Heart left ventricle (tissue), 16 donors: ENCODE measurements around the gene RFXAP. TPM values are rescaled to one million over a fixed set of nuclear protein-coding genes. Genes with fewer than 3 reads are reported as not detected.
A peak's percentile ranks its signal among the peaks of the same experiment; 100 is the strongest.

Source experiments
- ATAC-seq, 4 donors: fragments of 200-7000 bp; cut with Tn5 transposase; one replicate each; pipeline ENCODE4 v1.9.1; 2020 to 2022; ENCODE audit warnings: moderate library complexity in 4 of 4, mild to moderate bottlenecking in 3 of 4, moderate number of reproducible peaks in 1 of 4
- DNase-seq, 5 donors: peaks; one replicate each; pipeline ENCODE4 v3.0.0-alpha.2; 2020
- H3K27ac ChIP-seq, 12 donors: fragments of 200-600 bp; sonication (generic) in 4 of 12; one replicate each; pipeline versions ENCODE4 v1.5.0 to v1.8.0; 2016 to 2022; ENCODE audit warnings: mild to moderate bottlenecking in 2 of 12
- H3K27me3 ChIP-seq, 9 donors: fragments of 200-600 bp; sonication (generic) in 2 of 9; one replicate each; pipeline versions ENCODE4 v1.5.1 to v1.8.0; 2016 to 2022; ENCODE audit warnings: mild to moderate bottlenecking in 3 of 9
- H3K36me3 ChIP-seq, 9 donors: fragments of 200-600 bp; sonication (generic) in 2 of 9; one replicate each; pipeline versions ENCODE4 v1.5.0 to v1.8.0; 2018 to 2022; ENCODE audit warnings: mild to moderate bottlenecking in 2 of 9
- H3K4me1 ChIP-seq, 12 donors: fragments of 200-600 bp; sonication (generic) in 4 of 12; one replicate each; pipeline versions ENCODE4 v1.5.0 to v1.8.0; 2016 to 2022; ENCODE audit warnings: mild to moderate bottlenecking in 3 of 12
- H3K4me3 ChIP-seq, 12 donors: fragments of 200-600 bp; sonication (generic) in 4 of 12; one replicate each; pipeline versions ENCODE4 v1.5.0 to v1.8.0; 2017 to 2022; ENCODE audit warnings: mild to moderate bottlenecking in 9 of 12, moderate library complexity in 4 of 12
- H3K9me3 ChIP-seq, 12 donors: fragments of 200-600 bp; sonication (generic) in 4 of 12; one replicate each; pipeline versions ENCODE4 v1.5.0 to v1.8.0; 2016 to 2022; ENCODE audit warnings: mild to moderate bottlenecking in 1 of 12
- CTCF ChIP-seq, 12 donors: fragments of 200-600 bp; sonication (generic) in 4 of 12; IDR thresholded peaks; one replicate each; pipeline versions ENCODE4 v1.5.0 to v1.8.0; 2018 to 2022; ENCODE audit warnings: antibody characterized with exemption in 12 of 12, mild to moderate bottlenecking in 5 of 12
- POLR2A ChIP-seq, 2 donors: fragments of 450-650 bp; IDR thresholded peaks; one replicate each; pipeline ENCODE4 v1.6.1; 2017; ENCODE audit warnings: antibody characterized with exemption in 2 of 2, mild to moderate bottlenecking in 2 of 2, moderate library complexity in 2 of 2
- WGBS, 4 donors: extraction: QIAGEN DNeasy Blood & Tissue Kit in 2 of 4; methylation state at CpG; one replicate each; pipeline versions ENCODE4 v1.1.5 to v1.1.7; 2013 to 2018; 5-methylcytosine and 5-hydroxymethylcytosine counted together
- intact Hi-C, 10 donors: fragments of 100-400 bp; cut with DNase I; formaldehyde crosslinking; loops; one replicate each; pipeline versions ENCODE4 v1.11.1 to v1.14.2; 2022
- polyA plus RNA-seq, 2 donors: library from polyadenylated mRNA; stranded (reverse); fragments of 200-250 nt; gene quantifications; one replicate each; pipeline ENCODE4 v1.2.3, GENCODE V29; 2013
- total RNA-seq, 9 donors: library from RNA; depleted of rRNA in 2 of 9; stranded (reverse); fragments of >200 nt in 2 of 9; fragmentation: NEBNext Ultra II Directional in 3 of 9; extraction: Animal tissue kit (Norgen Biotek cat#: 25700) in 3 of 9; gene quantifications; one replicate each; pipeline versions ENCODE4 v1.1.0 to v1.2.4, GENCODE V29; 2016 to 2023
- donor health status: ischemic (EF 13 %, LVEDD 7.1; RV severe dilation, severe dysfunction).
- donor health status: healthy with polysubstance abuse.
- donor health status: DM: no; HTN: yes; CAD: no.
- donor health status: DM: no; HTN: no; CAD: no.
- donor health status: ischemic (EF 25% LVEDD 6.9; RV normal size, moderate dysfunction).
- donor health status: ischemic (EF 25% LVEDD 5.7; RV mildly dilated, moderate dysfunction).
- donor health status: healthy.
- donor health status: DM: yes; HTN: yes; CAD: no.
- donor health status: ischemic (EF 35%, LVEDD 5.7; RV mildly dilated, moderate dysfunction).
- donor health status: nonischemic (EF 11% LVEDD 7.7; RV severe dilation, severe dysfunction).
- donor health status: DM: yes; HTN: yes; CAD: no.
- donor health status: PGD.
- donor health status: ischemic (EF 29% LVEDD 5.4; RV normal size, mild dysfunction).
- donor health status: nonischemic (EF 23%, LVEDD 6.1; RV moderate dilation, normal function).

RFXAP gene
- total and polyA plus RNA-seq, 11 donors = 1.0 to 5.2 (median 3.6) TPM

DNA sequence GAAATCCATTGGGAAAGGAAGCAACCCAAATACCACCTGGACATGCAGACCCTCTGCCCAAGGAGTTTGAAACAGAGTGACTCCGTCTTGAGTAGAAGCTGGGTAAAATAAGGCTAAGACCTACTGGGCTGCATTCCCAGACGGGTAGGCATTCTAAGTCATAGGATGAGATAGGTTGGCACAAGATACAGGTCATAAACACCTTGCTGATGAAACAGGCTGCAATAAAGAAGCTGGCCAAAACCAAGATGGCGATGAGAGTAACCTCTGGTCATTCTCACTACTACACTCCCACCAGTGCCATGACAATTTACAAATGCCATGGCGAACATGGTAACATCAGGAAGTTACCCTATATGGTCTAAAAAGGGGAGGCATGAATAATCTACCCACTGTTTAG is 40.2 kb downstream of the RFXAP start:
- Histone ChIP-seq H3K4me1 (peaks cover 0 to 21% (median 2%) of the 10 kb centered on the region in 12 donors), H3K9me3 (no peaks in the 10 kb centered on the region), H3K36me3 (peaks cover 0 to 20% (median 0%) of the 10 kb centered on the region in 9 donors), H3K27ac (no peak overlapping the region), H3K27me3 (no peaks in the 10 kb centered on the region), H3K4me3 (no peak overlapping the region)
- TF ChIP-seq CTCF (IDR thresholded peaks at IDR 0.05) (no peak), POLR2A (IDR thresholded peaks at IDR 0.05) (no peak)
- intact Hi-C loops = loop anchor here in 9 of 10 donors (2.0 to 10.0 kb wide), 7 partner anchors 56 to 126 kb away; no protein-coding TSS in a partner anchor
- DNase-seq (no peak), ATAC-seq (no peak)
- WGBS, 4 donors = 93 to 95% (median 95%) methylated on average over 4 of the region's 4 CpGs

GRCh38 chr13:36862002-36862685 is 43.1 kb downstream of the RFXAP start:
- Histone ChIP-seq H3K27ac (peak overlapping the region in 5 of 12 donors; percentile 15 to 64 (median 49)), H3K4me1 (peaks cover 0 to 21% (median 2%) of the 10 kb centered on the region in 12 donors), H3K27me3 (no peaks in the 10 kb centered on the region), H3K4me3 (no peak overlapping the region), H3K36me3 (peaks cover 0 to 44% (median 5%) of the 10 kb centered on the region in 9 donors), H3K9me3 (no peaks in the 10 kb centered on the region)
- DNase-seq (no peak), ATAC-seq (peak in 3 of 4 donors; percentile 14 to 42 (median 37))
- TF ChIP-seq CTCF (IDR thresholded peaks at IDR 0.05) (no peak), POLR2A (IDR thresholded peaks at IDR 0.05) (no peak)
- intact Hi-C loops = loop anchor here in 1 of 10 donors (10.0 kb wide), 1 partner anchor 53 kb away; no protein-coding TSS in a partner anchor
- 70 to 78% (median 76%) methylated on average over 6 of the region's 6 CpGs for WGBS, 4 donors

- 73 to 83% (median 77%) methylated on average over 7 of the region's 7 CpGs for WGBS, 4 donors
- no peak overlapping the region for H3K4me3 ChIP-seq
- peaks cover 0 to 21% (median 2%) of the 10 kb centered on the region in 12 donors for H3K4me1 ChIP-seq
- intact Hi-C loops = loop anchor here in 1 of 10 donors (10.0 kb wide), 1 partner anchor 52 kb away; no protein-coding TSS in a partner anchor
- no peaks in the 10 kb centered on the region for H3K27me3 ChIP-seq
- DNase-seq = no peak
- TF ChIP-seq CTCF (IDR thresholded peaks at IDR 0.05) (no peak), POLR2A (IDR thresholded peaks at IDR 0.05) (no peak)
- no peaks in the 10 kb centered on the region for H3K9me3 ChIP-seq
- peaks cover 0 to 50% (median 5%) of the 10 kb centered on the region in 9 donors for H3K36me3 ChIP-seq
- peak overlapping the region in 5 of 12 donors; percentile 44 to 64 (median 49) for H3K27ac ChIP-seq
- ATAC-seq = no peak
These were observed 43.7 kb downstream of the RFXAP start for GRCh38 chr13:36862722-36863121.

- intact Hi-C loops = loop anchor here in 1 of 10 donors (10.0 kb wide), 1 partner anchor 50 kb away; no protein-coding TSS in a partner anchor
- WGBS, 4 donors = 89 to 95% (median 94%) methylated on average over 5 of the region's 5 CpGs
These were observed 46.2 kb downstream of the RFXAP start for GRCh38 chr13:36865265-36865664.

More at GRCh38 chr13:36865265-36865664, 46.2 kb downstream of the RFXAP start:
- Histone ChIP-seq H3K4me1 (peaks cover 0 to 18% (median 2%) of the 10 kb centered on the region in 12 donors), H3K36me3 (peaks cover 0 to 73% (median 5%) of the 10 kb centered on the region in 9 donors), H3K9me3 (no peaks in the 10 kb centered on the region), H3K27ac (no peak overlapping the region), H3K4me3 (no peak overlapping the region), H3K27me3 (no peaks in the 10 kb centered on the region)
- TF ChIP-seq POLR2A (IDR thresholded peaks at IDR 0.05) (no peak), CTCF (IDR thresholded peaks at IDR 0.05) (no peak)
- DNase-seq (no peak), ATAC-seq (no peak)
